GM19240 (cell line): ENCODE measurements around the gene NPPB.

Experiments used
- DNase-seq: peaks from one replicate; pipeline ENCODE4 v3.0.0; 2011; ENCODE audit warnings: low spot score; ENCODE audit not compliant: insufficient read length

The NPPB gene

DNA sequence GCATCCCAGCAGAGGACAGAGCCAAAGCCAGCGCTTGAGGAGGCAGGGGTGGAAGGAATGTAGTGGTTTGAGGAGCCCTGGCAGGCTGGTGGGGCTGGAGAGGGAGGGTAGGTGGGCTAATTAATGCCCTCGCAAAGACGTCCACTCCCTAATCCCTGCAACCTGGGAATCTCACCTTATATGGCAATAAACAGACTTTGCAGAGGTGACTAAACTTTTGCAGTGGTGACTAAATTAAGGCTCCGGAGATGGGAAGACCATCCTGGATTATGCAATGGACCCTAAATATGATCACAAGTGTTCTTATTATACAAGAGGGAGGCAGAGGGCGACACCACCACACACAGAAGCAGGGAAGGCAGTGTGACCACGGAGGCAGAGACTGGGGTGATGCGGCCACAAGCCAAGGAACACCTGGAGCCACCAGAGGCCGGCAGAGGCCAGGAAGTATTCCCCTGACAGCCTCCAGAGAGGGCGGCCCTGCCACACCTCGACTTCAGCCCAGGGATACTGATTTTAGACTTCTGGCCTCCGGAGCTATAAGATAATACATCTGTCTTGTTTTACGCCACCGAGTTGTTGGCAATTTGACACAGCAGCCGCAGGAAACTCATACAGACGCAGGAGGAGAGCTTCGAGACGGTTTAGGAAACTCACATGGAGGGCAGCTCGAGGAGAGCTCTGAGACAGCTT lies 23.1 kb upstream of the NPPB start:
- no peak for DNase-seq

DNA sequence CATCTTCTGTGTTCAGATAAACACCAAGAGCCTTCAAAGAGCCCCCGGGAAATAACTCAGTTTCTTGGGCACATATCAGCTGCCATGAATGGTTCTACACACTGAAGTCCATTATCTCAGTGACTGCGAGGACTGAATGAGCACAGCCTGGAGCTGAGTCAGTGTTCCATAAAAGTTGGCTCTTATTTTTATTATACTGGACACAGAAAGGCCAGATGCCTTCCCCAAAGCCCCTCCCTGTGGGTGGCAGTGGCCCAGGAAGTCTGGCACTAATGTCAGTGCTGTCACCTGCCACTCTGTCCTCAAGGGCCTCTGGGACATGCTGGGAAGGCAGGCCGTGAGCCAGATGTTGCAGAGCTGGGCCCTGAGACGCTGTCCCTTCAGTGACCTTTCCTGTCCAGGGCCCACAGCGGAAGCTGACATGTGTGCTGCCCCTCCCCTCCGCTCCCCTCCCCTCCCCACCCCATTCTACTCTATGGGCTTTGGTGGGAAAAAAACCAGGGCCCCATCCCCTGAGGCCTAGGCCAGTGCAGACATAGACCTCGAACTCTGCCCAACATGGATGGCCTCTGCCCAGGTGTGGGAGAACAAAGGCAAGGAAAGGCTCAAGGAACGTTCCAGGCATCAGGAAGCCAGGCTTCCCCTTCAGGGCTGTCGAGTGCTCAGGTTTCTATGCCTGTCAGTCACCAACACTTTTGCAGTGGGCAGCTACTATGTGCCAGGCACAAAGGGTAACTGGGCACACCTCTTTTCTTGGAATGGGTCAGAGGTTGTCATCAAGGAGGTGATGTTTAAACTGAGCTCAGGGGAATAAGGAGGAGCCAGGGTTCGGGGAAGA lies 22.4 kb upstream of the NPPB start:
- DNase-seq = no peak

GRCh38 chr1:11880181-11880575 lies 21.4 kb upstream of the NPPB start:
- DNase-seq = no peak

GRCh38 chr1:11879311-11880180 lies 20.8 kb upstream of the NPPB start:
- DNase-seq = no peak

- DNase-seq = no peak
These were observed 20.1 kb upstream of the NPPB start for GRCh38 chr1:11878891-11879190.

DNA sequence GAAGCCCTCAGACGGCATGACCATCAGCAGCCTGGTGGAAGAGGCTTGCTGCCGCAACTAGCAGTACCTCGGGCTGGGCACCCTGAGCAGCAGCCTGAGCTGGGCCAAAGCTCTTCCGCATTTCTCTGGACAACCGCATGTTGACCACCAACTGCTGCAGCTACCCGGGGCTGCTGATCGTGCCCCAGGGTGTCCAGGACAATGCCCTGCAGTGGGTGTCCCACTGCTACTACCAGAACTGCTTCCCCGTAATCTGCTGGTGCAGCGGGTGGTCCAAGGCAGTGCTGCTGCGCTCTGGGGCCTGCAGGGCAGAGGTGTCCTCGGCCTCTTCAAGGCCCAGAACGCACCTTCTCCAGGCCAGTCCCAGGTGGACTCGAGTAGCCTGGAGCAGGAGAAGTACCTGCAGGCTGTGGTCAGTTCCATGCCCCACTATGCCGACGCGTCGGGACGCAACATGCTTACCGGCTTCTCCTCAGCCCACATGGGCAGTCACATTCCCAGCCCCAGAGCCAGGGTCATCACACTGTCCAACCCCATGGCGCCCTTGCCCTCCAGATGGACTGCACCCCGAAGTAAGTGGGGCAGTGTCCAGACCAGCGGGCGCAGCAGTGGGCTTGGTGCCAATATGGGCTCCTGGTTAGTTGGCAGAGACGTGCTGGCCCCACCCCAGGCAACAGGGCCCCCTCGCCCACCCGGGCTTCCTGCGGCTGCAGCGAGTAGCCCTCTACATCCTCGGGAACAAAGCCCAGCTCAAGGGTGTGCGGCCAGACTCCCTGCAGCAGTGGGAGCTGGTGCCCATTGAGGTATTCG lies 19.5 kb upstream of the NPPB start:
- no peak for DNase-seq

GRCh38 chr1:11877074-11877473 lies 18.3 kb upstream of the NPPB start:
- DNase-seq = no peak

DNA sequence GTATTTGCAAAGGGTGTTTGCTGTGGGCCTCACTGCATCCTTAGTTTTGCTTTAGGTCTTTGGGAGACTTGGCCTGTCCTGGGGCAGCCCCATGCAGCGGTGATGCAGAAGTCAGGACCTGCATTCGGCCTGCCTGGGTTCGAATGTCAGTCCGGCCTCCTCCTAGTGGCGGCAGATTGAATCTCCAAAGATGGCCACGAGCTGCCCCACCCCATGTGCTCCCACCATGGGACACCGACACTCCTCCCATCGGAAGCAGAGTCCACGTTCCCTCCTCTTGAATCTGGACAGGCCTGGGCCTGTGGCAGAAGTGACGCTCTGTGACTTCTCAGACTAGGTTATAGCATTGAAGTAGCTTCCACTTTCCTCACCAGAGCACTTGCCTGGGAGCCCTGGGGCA lies 16.3 kb upstream of the NPPB start:
- DNase-seq = no peak

GRCh38 chr1:11874624-11875023 lies 15.9 kb upstream of the NPPB start:
- no peak for DNase-seq

GRCh38 chr1:11874258-11874562 lies 15.5 kb upstream of the NPPB start:
- no peak for DNase-seq

- no peak for DNase-seq
These were observed 14.9 kb upstream of the NPPB start for GRCh38 chr1:11873395-11874257.

DNA sequence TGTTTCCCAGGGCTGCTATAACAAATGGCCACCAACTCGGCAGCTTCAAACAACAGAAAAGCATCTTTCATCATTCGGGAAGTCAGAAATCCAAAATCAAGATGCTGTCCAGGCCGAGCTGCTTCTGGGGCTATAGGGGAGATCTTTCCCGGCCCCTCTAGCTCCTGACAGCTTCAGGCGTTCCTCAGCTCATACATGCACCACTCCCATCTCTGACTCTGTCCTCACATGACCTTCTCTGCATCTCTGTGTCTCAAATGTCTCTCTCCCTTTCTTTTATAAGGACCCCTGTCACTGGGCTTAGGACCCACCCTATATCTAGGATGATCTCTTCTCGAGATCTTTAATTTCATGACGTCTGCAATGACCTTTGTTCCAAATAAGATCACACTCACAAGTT lies 13.8 kb upstream of the NPPB start:
- no peak for DNase-seq

DNA sequence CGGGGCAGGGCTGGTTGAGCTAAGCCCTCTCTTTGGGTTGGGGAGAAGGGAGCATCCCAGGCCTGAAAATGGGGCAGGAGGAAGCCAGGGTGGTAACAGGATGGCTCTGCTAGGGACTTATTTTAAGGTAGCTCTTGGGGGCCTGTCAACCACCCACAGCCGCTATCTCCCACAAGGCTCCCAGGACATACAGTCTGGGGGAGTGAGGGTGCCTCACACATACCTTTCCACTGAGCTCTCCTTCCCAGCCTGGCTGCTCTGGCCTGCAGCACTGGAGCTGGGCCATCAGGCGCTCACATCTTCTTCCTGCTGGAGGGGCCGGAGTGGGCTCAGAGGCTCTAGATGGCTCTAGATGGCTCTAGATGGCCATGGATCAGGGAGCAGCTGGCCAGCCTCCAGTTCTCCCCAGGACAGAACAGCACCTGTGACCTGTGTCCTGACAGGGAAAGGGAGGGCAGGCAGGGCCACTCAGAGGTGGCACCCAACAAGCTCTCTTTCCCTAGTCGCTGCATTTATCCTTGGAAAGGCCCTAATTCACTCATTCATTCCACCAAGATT lies 11.0 kb upstream of the NPPB start:
- no peak for DNase-seq

- no peak for DNase-seq
These were observed 10.4 kb upstream of the NPPB start for GRCh38 chr1:11869104-11869503.

DNA sequence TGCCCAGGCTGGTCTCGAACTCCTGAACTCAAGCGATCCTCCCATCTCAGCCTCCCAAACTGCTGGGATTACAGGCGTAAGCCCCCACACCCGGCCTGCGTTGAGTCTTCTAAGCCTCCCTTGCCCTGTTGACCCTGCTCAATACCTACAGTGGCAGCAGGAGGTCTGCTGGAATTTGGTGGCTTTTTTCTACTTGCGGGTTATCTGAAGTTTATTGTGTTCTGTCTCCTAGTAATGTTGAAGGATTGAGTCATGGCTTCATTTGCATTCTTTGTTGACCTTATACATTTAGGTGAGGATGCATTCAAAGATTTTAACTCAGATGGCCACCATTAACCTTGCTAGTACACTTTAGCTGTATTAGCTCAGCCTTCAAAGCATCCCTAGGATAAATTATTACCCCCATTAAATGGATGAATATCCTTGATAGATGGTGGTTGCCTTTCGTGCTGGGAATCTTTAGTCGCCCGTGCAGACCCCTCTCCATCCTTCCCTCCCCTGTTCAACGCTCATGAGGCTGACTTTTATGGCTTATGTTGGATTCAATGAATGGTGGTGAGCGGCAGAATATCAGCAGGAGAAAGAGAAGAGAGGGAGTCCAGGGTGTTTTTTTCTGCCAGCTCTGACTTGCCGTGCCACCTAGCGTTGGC lies 9.7 kb upstream of the NPPB start:
- DNase-seq = no peak

- DNase-seq = no peak
These were observed 4.1 kb upstream of the NPPB start for GRCh38 chr1:11862890-11863289.

- no peak for DNase-seq
These were observed 1.8 kb upstream of the NPPB start for GRCh38 chr1:11860587-11860986.

DNA sequence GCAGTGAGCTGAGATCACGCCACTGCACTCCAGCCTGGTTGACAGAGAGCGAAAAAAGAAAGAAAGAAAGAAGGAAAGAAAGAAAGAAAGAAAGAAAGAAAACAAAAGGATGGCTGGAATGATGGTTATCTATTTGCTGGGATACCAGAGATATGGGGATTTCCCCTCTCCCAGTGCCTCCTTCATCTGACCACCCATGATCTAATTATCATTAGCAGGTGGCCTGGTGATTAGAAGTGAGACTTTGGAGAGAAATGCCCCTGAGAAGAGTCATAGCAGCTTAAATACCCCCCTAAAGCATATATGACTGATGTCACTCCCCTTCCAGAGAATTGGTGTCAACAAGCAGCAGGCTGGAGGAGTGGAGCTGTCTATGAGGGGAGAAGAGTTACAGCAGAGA lies 1.3 kb upstream of the NPPB start:
- DNase-seq = no peak

DNA sequence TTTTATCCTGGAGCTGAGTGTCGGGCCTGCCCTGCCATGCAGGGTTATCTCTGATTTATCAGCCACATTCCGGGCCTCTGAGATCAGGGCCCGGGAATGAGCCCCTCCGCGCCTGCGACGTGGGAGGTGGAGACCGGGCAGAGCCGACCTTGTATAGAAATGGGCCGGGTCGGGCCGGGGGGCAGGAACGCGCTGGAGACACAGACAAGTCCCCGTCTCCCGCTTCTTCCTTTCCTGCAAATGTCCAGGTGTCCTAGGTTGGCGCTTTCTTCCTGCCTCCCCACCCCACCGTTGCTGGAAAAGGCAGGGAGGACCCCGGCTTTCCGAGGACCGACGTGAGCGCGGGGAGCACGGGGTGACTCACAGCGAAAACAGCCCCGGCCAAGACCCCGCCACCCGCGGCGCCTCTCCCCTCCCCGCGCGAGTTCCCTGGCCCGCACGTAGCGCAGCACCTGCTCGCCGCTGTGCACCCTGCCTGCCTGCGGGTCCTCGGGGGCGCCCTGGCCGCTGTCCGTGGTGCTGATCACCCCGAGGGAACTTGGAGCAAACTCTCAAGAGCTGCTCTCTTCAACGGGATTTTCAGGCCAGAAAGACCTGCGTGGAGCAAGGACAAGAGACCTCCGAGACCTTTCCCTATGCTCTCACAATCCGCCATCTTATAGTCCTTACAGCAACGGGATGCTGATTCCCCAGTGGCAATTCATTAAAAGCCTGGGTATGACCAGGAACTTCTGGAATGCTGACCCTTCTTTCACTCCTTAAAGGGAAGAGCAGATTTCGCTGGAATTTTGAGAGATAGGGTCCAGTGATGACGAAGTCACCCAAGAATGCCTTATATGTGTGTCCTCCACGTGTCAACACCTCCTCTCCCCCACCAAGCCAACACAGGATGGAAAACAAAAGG lies 475 bp upstream of the NPPB start:
- peak; percentile 75 for DNase-seq
